ENCODE data around the gene LANCL1. TPM values are rescaled to one million over a fixed set of nuclear protein-coding genes. Genes with fewer than 3 reads are reported as not detected.

LANCL1 gene
- 10 to 100 TPM; 20.8 to 45.5 (median 28.0) TPM for total RNA-seq
- long read RNA-seq, donor 1, full-length matches to known transcripts: 34 of 43 reads
- long read RNA-seq, donor 1, partial matches to known transcripts: 4 of 43 reads
- long read RNA-seq, donor 1, other reads (novel, unspliced or antisense): 5 of 43 reads
- long read RNA-seq, donor 2, full-length matches to known transcripts: 4 of 7 reads
- long read RNA-seq, donor 2, partial matches to known transcripts: 1 of 7 reads
- long read RNA-seq, donor 2, other reads (novel, unspliced or antisense): 2 of 7 reads

GRCh38 chr2:210476194-210477128 lies at the start of gene LANCL1:
Gene LANCL1, minus strand, starts transcription at chr2:210476759. Its CDS starts 363 bp downstream, at chr2:210476396.
- Histone ChIP-seq H3K36me3 (ENCODE audit: low read depth) (no peaks in the 10 kb centered on the region), H3K9me3 (no peaks in the 10 kb centered on the region), H3K4me1 (ENCODE audit: low read depth) (no peaks in the 10 kb centered on the region), H3K4me3 (peak within 1 kb of the TSS; percentile 57)
- peak; percentile 100 for ATAC-seq
- TF ChIP-seq CTCF (IDR thresholded peaks at IDR 0.05): no peak
- intact Hi-C loops (cut with DNase I, micrococcal nuclease): no loop called here
- peak; percentile 90 to 94 (median 92) for DNase-seq

GRCh38 chr2:210524533-210524932 lies 48.0 kb upstream of the LANCL1 start:
- DNase-seq (no peak), ATAC-seq (no peak)
- Histone ChIP-seq H3K4me1 (ENCODE audit: low read depth) (no peaks in the 10 kb centered on the region), H3K4me3 (no peak overlapping the region), H3K9me3 (no peaks in the 10 kb centered on the region), H3K36me3 (ENCODE audit: low read depth) (no peaks in the 10 kb centered on the region)
- intact Hi-C loops (cut with DNase I, micrococcal nuclease): no loop called here
- no peak for TF ChIP-seq CTCF (IDR thresholded peaks at IDR 0.05)

- no peak for TF ChIP-seq CTCF (IDR thresholded peaks at IDR 0.05)
- no peak for ATAC-seq
- Histone ChIP-seq H3K4me1 (ENCODE audit: low read depth) (no peaks in the 10 kb centered on the region), H3K4me3 (no peak overlapping the region), H3K36me3 (ENCODE audit: low read depth) (no peaks in the 10 kb centered on the region), H3K9me3 (no peaks in the 10 kb centered on the region)
- intact Hi-C loops (cut with DNase I, micrococcal nuclease): no loop called here
- no peak for DNase-seq
Measured at GRCh38 chr2:210523650-210524289, 47.2 kb upstream of the LANCL1 start.

GRCh38 chr2:210522399-210522798 lies 45.8 kb upstream of the LANCL1 start:
- Histone ChIP-seq H3K4me1 (ENCODE audit: low read depth) (no peaks in the 10 kb centered on the region), H3K4me3 (no peak overlapping the region), H3K36me3 (ENCODE audit: low read depth) (no peaks in the 10 kb centered on the region), H3K9me3 (no peaks in the 10 kb centered on the region)
- no peak for TF ChIP-seq CTCF (IDR thresholded peaks at IDR 0.05)
- intact Hi-C loops (cut with DNase I, micrococcal nuclease): no loop called here
- ATAC-seq: no peak
- DNase-seq: no peak

- no peak for TF ChIP-seq CTCF (IDR thresholded peaks at IDR 0.05)
- intact Hi-C loops (cut with DNase I, micrococcal nuclease): no loop called here
- Histone ChIP-seq H3K9me3 (no peaks in the 10 kb centered on the region), H3K4me3 (no peak overlapping the region), H3K4me1 (ENCODE audit: low read depth) (no peaks in the 10 kb centered on the region), H3K36me3 (ENCODE audit: low read depth) (no peaks in the 10 kb centered on the region)
- ATAC-seq (no peak), DNase-seq (no peak)
Measured at GRCh38 chr2:210519594-210519993, 43.0 kb upstream of the LANCL1 start.
